Ramos (cell line): Measurements from ENCODE around the gene CEBPE.

Source experiments
- in situ Hi-C: fragments of 300-500 bp; cut with MboI; formaldehyde crosslinking; loops from one replicate; pipeline ENCODE4 v1.14.3; 2022; ENCODE audit warnings: low sequenced_read_pairs; ENCODE audit not compliant: unreplicated experiment

CEBPE gene

DNA sequence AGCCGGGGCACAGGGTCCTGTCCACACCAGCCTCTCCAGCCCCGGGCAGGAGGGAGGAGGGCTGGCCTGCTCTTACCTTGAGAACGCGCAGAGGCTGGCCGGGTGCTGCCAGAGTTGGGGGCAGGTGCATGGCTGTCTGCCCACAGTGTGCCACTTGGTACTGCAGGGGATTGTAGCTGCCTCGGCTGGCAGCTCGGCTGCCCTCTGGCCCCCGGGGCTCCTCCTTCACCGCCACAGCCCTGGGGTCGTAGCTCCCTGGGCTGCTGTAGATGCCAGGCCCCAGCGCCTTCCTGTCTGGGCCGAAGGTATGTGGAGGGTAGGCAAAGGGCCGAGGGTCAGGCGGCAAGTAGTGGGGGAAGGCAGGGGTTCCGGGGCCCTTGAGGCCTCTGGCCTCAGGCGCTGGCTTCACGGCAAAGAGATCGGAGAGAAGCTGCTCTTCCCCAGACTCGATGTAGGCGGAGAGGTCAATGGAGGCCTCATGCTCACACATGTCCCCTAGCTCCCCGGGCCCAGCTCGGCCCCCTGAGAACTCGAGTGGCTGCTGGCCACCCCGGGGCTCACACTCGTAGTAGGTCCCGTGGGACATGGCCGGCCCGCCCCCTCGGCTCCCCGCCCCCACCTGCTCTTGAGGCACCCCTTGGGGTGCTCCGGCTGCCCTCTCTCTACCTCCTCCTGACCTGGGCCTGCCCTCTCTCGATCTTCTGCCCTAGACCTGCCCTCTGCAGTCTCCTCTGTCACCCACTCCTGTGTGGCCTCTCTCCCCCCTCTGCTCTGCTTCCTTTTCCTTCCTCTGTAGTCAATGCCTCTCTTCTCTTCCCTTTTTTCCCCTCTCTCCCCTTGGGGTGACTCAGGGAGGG lies at the start of gene CEBPE:
CEBPE (minus strand) TSS at position 750 of the 857 bp plus-strand sequence; CDS start at position 586, 164 bp downstream.
- in situ Hi-C loops: no loop called here

- in situ Hi-C loops: no loop called here
Observed at GRCh38 chr14:23168246-23168645, 49.2 kb upstream of the CEBPE start.

DNA sequence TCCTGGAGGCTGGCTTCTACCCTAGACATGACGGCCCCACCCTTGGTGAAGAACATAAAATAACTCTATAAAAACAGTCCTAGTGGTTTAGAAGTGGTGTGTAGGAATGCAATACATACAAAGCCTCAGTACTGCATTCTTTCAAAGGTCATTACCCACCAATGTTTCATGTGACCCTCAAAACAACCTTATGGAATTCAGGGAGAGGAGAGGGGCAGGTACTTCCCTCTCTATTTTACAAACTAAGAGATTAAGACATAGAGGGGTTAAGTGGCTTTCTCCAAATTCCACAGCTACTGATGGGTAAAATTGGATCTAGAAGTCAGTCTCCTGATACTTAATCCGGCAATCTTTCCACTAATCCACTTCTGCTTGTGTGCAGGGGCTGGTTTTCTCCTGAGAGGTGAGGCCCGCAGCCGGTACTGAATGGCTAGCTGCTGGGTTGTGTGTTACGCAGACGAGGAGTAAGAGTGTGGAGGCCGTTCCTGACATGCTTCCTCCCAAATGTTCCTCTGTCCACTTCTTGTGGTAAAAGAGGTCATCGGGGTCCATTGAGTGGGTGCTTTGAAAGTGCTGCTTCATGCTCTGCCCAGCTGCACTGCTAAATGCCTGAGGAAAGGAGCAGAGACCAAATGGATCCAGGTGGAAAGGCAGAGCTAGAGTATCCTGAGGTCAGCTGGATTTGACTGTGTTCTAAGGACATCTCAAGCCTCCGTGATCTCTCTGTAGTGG lies 48.2 kb upstream of the CEBPE start:
- in situ Hi-C loops: no loop called here

- in situ Hi-C loops: no loop called here
Observed at GRCh38 chr14:23164949-23165348, 45.9 kb upstream of the CEBPE start.

DNA sequence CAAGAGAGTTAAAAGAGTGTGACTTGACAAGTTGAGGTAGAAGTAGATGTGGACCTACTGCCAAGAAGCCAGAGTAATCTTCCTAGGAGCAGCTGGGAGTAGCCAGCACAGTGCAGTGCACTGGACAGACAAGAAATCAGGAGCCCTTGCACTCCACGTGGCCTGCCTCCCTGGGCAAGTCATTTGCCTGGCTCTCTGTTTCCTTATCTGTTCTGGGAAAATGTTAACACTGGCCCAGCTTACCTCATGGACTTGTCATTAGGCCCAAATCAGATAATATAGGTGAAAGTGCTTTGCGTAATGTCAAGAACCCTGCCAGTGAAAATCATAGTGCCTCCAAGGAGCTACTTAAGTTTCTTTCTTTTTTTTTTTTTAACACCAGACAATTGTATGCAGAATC lies 45.2 kb upstream of the CEBPE start:
- in situ Hi-C loops: no loop called here

DNA sequence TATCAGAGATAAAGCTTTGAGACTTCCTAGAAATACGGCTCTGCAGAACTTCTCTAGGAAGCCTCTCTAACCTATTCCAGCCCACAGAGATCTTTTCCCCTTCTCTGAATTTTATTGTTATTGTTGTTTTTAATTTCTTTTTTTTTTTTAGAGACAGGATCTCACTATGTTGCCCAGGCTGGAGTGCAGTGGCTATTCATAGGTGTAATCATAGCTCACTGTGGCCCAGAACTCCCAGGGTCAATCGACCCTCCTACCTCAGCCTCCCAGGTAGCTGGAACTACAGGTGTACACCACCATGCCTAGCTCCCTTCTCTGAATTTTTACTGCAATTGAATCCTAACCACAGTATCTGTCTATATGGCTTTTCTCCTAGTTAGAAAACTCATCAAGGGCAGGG lies 44.8 kb upstream of the CEBPE start:
- in situ Hi-C loops: no loop called here

GRCh38 chr14:23162800-23163199 lies 43.7 kb upstream of the CEBPE start:
- in situ Hi-C loops: no loop called here

GRCh38 chr14:23162005-23162404 lies 43.0 kb upstream of the CEBPE start:
- in situ Hi-C loops: no loop called here

- in situ Hi-C loops: no loop called here
Observed at GRCh38 chr14:23160924-23161522, 42.0 kb upstream of the CEBPE start.

DNA sequence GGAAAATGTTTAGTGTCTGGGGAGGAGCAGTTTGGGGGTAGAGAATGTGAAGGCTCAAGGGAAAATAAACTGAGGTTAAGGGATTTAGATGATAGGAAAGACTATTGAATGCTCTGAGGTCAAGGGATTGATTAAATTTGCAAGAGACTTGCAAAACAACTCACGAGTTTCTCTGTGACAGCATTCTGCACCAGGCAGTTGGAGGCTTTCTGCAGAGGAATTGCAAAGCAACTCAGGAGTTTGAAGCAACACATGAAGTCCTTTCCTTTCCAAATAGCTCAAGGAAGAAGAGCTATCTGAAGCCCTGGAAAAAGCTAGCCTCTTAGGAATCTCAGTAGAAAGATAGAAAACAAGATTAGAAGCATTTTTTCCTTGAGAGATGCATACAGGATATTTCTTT lies 40.5 kb upstream of the CEBPE start:
- in situ Hi-C loops: no loop called here

DNA sequence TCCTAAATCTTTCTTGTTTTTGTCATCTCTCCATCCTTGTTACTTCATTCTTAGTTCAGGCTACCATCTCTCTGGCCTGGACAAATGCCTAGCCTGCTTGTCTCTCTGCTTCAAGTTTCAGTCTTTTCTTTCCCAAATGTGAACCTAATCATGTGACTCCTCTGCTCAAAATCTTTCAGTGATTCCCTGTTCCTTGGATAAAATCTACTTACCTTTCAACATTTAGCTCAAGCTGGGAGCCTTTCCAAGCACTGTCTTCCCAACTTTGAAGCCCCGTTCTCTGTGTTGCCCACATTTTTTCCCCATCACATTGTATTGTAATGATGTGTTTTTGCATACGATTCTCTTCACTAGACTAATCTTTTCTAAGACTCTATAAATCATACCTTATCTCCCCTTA lies 39.7 kb upstream of the CEBPE start:
- in situ Hi-C loops: no loop called here

DNA sequence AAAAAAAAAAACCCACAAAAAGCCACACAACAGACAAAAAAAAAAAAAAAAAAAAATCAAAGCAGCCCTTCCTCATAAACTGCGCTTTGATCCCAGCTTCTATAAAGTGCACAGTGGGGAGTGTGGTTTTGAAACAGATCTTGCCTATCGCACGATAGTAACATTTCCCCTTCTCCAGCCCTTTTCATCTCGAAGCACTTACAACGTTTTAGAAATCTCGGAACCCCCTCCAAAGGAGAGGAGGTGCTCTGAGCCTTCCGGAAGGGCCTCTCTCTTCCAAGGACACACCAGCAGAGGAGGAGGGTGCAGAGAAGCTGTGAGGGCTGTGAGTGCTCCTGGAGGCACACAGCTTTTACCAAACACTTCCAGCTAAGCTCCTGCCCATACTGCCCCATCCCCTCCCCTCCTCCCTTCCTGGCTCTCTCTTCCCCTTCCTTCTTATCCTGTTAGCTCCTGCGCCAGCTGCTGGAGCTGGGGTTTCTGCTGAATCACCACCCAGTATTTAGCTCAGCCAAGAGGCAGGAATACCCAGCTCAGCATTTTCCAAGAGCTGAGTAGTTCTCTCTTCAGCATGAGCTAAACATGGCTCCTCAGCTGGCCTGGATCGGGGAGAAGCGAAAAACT lies 36.0 kb upstream of the CEBPE start:
- in situ Hi-C loops: no loop called here

GRCh38 chr14:23153851-23154796 lies 35.1 kb upstream of the CEBPE start:
- in situ Hi-C loops: no loop called here

- in situ Hi-C loops: no loop called here
Observed at GRCh38 chr14:23151342-23151741, 32.3 kb upstream of the CEBPE start.

- in situ Hi-C loops: no loop called here
Observed at GRCh38 chr14:23149745-23150144, 30.7 kb upstream of the CEBPE start.

DNA sequence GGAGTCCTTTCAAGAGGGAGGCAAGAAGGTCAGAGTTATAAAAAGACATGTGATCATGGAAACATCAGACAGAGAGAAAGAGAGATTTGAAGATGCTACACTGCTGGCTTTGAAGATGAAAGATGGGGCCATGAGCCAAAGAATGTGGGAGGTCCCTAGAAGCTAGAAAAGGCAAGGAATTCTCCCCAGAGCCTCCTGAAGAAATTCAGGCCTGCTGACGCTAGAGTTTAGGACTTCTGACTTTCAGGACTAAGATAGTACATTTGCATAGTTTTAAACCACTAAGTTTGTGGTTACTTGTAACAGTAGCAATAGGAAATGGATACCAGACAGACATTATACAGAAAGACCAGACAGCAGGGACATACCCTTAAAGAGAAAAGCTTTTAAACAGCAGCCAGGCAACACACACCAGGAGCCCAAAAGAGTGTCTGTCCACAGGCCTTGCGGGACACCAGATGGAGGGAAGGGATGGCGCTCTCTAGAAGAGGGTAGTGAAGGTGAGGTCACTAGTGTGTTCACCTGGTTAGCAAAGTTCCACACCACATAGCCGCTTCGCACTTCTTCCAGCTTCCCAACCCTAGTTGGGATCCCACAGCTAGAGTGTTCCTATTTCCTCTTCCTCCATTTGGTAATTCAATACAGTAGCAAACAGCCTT lies 29.7 kb upstream of the CEBPE start:
- in situ Hi-C loops: no loop called here

DNA sequence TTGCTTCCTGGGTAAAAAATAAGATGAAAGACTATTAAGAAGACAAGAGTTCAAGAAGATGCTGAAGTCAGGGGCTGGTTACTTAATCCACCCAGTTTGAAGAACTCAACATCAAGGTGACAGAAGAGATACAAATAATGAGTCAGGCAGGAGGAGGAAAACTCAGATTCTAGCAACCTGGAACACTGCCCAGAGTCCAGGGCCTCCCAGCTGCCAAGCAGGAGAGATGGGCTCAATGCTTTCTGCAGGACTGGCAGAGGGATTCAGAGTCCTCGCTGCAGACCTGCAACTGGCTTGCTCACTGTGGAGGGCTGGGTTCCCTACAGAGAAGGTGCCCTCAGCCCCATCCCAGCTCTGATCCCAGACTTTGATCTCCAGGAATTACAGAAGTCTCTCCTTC lies 28.6 kb upstream of the CEBPE start:
- in situ Hi-C loops: no loop called here

DNA sequence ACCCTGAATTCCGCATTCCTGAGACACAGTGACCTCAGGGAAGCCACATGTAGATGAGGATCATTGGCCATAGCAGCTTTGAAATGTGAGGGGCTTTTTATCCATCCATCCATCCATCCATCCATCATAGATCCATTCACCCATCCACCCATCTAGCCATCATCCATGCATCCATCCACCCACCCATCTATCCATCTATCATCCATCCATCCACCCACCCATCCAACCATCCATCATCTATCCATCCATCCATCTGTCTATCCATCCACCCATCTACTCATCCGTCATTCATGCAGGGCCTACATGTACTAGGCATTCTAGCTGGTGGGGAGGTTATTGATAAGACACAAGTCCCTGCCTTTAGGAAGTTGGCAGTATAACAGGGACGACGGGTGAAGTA lies 27.9 kb upstream of the CEBPE start:
- in situ Hi-C loops: no loop called here

- in situ Hi-C loops: no loop called here
Observed at GRCh38 chr14:23146351-23146910, 27.4 kb upstream of the CEBPE start.
